ENCODE measurements around the gene VPS35L.
"Not testable (repeated sequence)": the region's sequence is repeated elsewhere in the genome, so short reads cannot be mapped to it uniquely, and the experiment has no call there.

VPS35L gene

DNA sequence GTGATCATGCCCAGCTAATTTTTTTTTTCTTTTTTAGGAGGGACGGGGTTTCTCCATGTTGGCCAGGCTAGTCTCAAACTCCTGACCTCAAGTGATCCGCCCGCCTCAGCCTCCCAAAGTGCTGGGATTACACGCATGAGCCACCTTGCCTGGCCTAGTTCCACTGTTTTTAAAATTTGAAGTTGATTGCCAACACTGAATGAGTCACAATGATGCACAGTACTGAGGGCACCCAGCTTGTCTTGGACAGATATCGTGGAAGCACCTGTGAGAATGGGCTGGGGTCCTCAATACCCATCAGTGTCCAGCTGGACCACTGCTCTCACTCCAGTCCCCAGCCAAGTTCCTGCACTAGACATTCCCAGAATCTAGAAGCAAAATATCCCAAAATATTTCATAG is 160.1 kb downstream of the VPS35L start:
- no peak overlapping the region for H3K4me3 ChIP-seq (ENCODE audit: low read depth, low read length)
- no peak for DNase-seq (ENCODE audit: low read depth)
- TF ChIP-seq CTCF (IDR thresholded peaks at IDR 0.05; ENCODE audit: insufficient read depth, low read depth, low read length, missing control alignments), result no peak

- no peak overlapping the region for H3K4me3 ChIP-seq (ENCODE audit: low read depth, low read length)
- no peak for DNase-seq (ENCODE audit: low read depth)
- no peak for TF ChIP-seq CTCF (IDR thresholded peaks at IDR 0.05; ENCODE audit: insufficient read depth, low read depth, low read length, missing control alignments)
Measured at GRCh38 chr16:19716183-19716582, 160.7 kb downstream of the VPS35L start.

DNA sequence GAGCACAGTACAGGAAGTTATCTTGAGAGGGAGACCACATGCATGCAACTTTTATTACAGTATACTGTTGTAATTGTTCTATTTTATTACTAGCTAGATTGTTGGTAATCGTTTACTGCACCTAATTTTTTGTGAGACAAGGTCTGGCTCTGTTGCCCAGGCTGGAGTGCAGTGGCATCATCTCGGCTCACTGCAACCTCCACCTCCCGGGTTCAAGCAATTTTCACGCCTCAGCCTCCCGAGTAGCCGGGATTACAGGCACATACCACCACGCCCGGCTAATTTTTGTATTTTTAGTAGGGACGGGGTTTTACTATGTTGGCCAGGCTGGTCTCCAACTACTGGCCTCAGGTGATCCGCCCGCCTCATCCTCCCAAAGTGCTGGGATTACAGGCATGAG is 161.2 kb downstream of the VPS35L start:
- H3K4me3 ChIP-seq (ENCODE audit: low read depth, low read length), result peak overlapping the region; percentile 98

GRCh38 chr16:19717314-19717713 is 161.8 kb downstream of the VPS35L start:
- peak overlapping the region; percentile 98 for H3K4me3 ChIP-seq (ENCODE audit: low read depth, low read length)
- no peak for TF ChIP-seq CTCF (IDR thresholded peaks at IDR 0.05; ENCODE audit: insufficient read depth, low read depth, low read length, missing control alignments)
- DNase-seq (ENCODE audit: low read depth), result peak; percentile 23

More for the DNA sequence above, 161.2 kb downstream of the VPS35L start:
- DNase-seq (ENCODE audit: low read depth), result not testable (repeated sequence)

DNA sequence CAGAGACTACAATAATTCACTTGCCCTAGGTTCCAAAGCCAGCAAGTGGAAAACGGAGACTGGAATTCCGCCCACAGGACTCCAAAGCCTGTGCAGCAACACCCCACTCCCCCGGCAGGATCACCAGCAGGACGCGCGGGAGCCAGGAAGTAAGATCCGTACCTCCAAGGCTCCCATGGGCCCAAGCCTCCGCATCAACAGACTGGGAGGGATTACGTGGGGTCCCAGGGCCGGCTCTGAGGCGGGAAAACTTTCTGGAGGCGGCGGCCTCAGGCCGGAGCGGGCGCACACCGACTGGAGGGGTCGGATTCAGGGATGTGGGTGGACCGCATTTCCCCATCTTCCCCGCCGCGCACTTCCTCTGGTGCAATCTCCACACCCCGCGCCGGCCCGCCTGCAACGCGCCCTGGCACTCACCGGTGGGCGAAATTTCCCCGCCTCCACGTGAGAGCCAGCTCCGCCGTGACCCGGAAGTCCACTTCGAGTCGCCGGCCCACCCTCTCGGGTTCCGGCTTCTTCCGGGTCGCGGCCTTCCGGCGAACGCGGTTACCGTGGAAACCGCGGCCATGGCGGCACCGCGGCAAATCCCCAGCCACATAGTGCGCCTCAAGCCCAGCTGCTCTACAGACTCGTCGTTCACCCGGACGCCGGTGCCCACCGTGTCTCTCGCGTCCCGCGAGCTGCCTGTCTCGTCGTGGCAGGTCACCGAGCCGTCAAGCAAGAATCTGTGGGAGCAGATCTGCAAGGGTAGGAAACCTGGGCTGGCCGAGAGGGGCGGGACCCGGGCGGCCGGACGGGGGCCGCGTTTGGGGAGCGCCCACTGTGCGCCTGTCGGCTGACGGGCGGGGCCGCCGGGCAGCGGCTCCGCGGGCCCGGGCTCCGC is 162.5 kb downstream of the VPS35L start, which contains the start of the genes IQCK and KNOP1:
TSS of gene IQCK (plus strand) at position 531 of the 883 bp plus-strand sequence. CDS start at position 567, 36 bp downstream.
TSS of gene KNOP1 (minus strand) at position 487 of the 883 bp plus-strand sequence. CDS start 3,192 bp downstream, outside the sequence.
- no peak for TF ChIP-seq CTCF (IDR thresholded peaks at IDR 0.05; ENCODE audit: insufficient read depth, low read depth, low read length, missing control alignments)
- peak; percentile 94 for DNase-seq (ENCODE audit: low read depth)
- H3K4me3 ChIP-seq (ENCODE audit: low read depth, low read length), result peak within 1 kb of the TSS; percentile 98

DNA sequence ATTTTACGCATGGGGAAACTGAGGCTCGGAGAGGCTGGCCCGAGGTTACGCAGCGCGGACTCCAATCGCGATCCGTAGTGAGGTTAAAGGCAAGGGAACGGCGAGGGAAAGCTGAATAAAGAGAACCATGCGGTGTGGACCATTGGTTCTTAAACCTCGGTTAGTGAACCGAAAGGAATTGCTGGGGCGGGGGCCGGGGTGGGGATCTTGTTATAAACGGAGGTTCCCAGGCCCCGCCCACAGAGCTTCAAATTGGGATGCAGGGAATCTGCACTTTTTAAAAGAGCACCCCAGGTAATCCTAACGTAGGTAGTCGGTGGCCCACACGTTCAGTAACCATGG is 163.1 kb downstream of the VPS35L start:
- peak overlapping the region; percentile 98 for H3K4me3 ChIP-seq (ENCODE audit: low read depth, low read length)
- DNase-seq (ENCODE audit: low read depth), result no peak
- no peak for TF ChIP-seq CTCF (IDR thresholded peaks at IDR 0.05; ENCODE audit: insufficient read depth, low read depth, low read length, missing control alignments)

GRCh38 chr16:19722269-19722952 is 166.9 kb downstream of the VPS35L start:
- TF ChIP-seq CTCF (IDR thresholded peaks at IDR 0.05; ENCODE audit: insufficient read depth, low read depth, low read length, missing control alignments), result no peak
- no peak overlapping the region for H3K4me3 ChIP-seq (ENCODE audit: low read depth, low read length)
- DNase-seq (ENCODE audit: low read depth), result no peak

All from GM12865 (cell line).